Left renal pelvis (tissue), 4 donors: Measurements from ENCODE around the gene CCL3. TPM values are rescaled to one million over a fixed set of nuclear protein-coding genes. Genes with fewer than 3 reads are reported as not detected.
"Not testable (repeated sequence)": the region's sequence is repeated elsewhere in the genome, so short reads cannot be mapped to it uniquely, and the experiment has no call there.

Experiments
- DNase-seq, 4 donors: peaks; one replicate each; pipeline ENCODE4 v3.0.0-alpha.2; 2013; ENCODE audit warnings: low read depth in 4 of 4, low spot score in 3 of 4
- polyA plus RNA-seq, 4 donors: library from polyadenylated mRNA; unstranded; fragments of 120-200 nt; gene quantifications; one replicate each; pipeline ENCODE4 v1.2.1, GENCODE V29; 2013; ENCODE audit not compliant: insufficient read length in 4 of 4

CCL3 gene
- 10 to 100 TPM in 1 of 4 donors, 1 to 10 TPM in 2, under 1 TPM in 1; 0.29 to 38.4 (median 2.1) TPM for polyA plus RNA-seq

DNA sequence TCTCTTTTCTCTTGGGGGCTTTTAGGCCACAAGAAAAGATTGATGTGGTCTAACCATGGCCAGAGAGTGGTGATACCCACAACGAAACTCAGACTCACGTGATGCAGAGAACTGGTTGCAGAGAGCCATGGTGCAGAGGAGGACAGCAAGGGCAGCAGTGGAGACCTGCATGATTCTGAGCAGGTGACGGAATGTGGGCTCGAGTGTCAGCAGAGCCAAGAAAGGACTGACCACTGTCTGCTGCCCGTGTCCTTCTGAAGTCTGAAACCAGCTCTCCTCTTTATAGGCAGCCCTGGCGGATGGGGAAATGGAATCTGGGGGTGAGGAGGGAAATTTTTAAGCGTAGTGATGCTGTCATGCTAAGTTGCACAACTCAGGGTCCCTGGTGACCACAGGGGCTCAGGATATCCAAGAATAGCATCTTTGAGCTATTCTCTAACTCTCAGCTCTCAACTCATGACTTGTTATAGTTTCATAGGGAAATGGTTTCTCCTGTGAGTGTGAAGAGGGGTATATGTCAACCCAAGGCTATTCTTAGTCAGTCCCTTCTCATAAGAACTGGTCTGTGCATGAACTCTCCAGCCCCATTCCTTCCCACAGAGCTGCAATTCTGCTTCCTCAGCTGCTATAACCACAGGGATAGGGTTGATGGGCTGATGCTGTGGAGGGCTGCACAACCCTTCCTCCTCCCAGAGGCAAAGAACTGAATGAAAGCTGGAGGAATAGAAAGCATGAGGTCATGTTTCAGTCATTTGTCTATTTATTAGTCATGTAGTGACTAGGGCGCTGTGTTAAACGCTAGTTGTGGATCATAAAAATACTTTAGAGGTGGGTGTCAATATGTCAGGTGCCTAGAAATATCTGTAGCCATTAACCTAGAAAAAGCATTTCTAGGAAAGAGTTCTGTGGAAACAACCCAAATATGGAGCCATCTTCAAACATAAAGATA, at the start of gene CCL3:
CCL3 (minus strand) TSS at position 256 of the 949 bp plus-strand sequence; CDS start at position 171, 85 bp downstream.
- no peak for DNase-seq

DNA sequence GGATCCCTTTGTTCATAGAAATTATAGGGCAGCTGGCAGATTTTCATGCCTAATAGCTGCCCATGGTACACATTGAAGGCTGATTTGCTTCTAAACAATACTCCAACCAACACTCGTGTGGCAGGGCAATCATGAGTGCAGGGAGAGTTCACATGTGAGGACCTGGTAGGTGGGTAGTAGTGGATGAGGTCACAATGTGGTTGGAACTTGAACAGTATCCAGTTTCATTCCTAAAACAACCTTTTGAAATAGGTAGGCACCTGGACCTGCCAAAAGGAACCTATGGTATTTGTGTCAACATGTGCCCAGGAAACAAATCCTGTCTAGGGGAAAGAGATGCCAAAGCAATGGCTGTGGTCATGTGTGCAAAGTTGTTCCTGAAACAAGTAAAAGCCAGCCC, 46.5 kb upstream of the CCL3 start:
- DNase-seq: no peak

DNA sequence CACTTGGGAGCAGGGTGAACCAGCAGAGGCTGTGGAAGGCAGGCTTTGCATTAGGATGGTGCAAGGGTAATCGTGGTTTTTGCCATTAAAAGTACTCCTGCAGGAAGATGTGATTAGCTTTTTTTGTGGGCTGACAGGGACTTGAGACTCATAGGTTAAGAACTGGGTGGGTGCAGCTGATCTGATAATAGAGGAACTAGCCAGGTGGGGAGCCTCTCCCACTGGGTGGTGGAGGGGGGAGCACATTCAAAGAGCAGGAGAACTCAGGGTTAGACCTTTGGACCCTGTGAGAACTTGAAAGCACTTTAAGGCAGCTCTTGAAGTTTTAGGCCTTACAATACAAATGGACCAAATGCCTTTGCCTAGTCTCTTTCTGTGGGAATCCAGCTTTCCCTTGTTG, 46.1 kb upstream of the CCL3 start:
- no peak for DNase-seq

DNA sequence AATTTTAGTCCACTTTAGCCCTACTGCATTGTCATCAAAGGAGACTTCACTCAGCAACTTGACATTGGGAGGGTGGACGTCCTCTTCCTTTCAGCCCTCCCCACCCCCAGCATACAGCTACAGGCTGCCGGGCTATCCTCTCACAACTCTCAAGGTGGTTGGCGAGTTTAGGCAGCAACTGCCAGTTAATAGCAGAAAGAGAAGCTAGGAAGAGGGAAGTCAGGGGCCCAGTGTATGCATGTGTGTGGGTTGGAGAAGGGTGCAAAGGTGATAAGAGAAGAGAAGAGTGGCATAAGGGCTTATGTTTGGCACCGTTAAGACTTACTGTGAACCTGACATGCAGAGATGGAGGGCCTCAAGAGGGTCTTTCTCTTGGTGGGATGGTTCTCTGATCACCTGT, 45.5 kb upstream of the CCL3 start:
- no peak for DNase-seq

DNA sequence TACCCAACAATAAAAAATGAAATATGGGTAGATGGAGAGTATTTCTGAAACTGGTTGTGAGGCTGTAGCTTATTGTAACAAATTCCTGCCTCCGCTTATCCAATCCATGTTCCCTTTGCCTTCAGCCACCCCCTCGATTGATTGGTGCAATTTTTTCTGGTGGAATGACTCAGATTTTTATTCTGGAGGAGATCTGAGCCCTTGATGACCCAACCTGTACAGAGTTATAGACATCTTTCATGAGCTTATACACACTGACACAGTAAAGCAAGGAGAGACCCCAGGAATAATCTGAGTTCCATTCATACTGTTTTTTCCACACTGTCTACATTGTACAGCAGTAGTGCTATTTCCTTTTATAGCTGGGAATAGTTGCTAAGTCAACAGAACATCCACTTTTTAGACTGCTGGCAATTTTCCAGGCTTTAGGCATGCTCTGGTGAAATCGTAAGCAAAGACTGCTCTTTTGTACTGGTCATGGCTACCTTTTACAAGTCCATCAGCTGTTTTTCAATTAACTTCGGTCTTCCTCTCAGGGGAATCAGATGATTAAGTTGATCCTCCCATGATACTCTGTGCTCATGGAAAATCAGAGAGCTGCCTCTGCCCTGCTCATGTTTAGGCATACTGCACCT, 43.8 kb upstream of the CCL3 start:
- peak in 3 of 4 donors; percentile 37 to 71 (median 49) for DNase-seq

DNA sequence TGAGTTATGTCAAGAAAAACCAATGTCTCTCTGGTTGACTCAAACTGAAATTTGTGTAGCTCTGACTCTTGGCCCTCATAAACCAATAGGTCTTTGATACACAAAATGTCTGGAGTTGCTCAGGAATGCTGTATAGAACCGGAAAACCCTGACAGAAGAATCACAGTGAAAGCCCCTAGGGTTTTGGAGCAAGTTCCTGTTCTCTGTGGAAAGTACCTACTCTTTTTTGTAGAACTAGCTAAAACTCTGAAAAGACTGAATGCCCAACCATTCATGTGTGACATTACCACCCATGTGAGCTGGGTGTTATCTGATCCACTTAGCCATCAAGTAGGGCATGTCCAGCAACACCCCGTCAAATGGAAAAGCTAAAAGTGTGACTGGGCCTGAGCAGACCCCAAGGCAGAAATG, 42.5 kb upstream of the CCL3 start:
- no peak for DNase-seq

DNA sequence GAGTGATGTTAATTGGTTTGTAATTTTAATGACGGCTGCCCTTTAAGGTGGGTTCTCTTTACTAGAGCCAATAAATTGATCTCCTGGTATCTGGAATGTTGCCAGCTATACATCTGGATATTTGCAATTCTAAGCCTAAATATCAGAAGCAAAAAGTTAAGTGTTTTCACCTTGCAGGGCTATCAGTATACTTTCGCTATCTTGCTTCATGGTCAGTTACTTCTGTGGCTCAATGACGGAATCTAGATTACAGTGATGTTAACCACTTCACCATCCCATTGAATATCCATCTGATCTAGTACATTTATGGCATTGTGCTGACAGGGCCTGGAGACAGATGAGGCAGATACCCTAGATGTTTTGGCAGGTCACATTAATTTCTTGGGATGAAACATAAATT, 42.0 kb upstream of the CCL3 start:
- DNase-seq: no peak

DNA sequence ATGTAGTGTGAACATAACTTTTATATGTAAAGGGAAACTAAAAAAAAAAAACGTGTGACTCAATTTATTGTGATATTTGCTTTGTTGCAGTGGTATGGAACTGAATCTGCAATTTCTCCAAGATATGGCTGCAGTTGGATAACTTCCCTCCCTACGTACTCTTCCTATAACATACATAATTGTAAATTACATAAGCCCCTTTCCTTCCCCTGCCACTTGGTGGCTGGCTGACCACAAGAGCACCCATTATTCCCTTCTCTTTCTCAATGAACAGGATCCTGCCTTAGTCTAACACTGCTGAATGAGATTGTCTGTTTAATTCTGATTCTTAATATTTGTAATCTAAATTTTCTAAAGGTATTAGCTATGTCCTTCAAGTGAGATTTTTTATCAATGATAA, 41.5 kb upstream of the CCL3 start:
- DNase-seq: no peak

DNA sequence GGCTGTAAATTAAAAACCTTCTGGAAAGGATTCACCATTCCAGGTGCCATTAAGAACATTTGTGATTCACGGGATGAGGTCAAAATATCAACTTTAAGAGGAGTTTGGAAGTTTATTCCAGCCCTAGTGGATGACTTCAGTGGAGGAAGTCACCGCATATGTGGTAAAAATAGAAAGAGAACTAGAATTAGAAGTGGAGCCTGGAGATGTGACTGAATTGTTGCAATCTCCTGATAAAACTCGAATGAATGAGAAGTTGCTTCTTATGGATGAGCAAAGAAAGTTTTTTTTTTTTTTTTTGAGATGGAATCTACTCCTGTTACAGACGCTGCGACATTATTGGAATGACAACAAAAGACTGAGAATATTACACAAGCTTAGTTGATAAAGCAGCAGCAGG, 40.4 kb upstream of the CCL3 start:
- DNase-seq: no peak

DNA sequence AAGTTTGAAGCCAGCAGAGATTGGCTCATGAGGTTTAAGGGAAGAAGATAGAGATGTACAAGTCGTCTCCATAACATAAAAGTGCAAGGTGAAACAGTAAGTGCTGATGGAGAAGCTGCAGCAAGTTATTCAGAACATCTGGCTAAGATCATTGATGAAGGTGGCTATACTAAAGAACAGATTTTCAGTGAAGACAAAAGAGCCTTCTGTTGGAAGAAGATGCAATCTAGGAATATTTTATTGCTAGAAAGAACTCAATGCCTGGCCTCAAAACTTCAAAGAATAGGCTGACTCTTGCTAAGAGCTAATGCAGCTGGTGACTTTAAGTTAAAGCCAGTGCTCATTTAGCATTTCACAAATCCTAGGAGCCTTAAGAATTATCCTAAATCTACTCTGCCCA, 39.7 kb upstream of the CCL3 start:
- no peak for DNase-seq

DNA sequence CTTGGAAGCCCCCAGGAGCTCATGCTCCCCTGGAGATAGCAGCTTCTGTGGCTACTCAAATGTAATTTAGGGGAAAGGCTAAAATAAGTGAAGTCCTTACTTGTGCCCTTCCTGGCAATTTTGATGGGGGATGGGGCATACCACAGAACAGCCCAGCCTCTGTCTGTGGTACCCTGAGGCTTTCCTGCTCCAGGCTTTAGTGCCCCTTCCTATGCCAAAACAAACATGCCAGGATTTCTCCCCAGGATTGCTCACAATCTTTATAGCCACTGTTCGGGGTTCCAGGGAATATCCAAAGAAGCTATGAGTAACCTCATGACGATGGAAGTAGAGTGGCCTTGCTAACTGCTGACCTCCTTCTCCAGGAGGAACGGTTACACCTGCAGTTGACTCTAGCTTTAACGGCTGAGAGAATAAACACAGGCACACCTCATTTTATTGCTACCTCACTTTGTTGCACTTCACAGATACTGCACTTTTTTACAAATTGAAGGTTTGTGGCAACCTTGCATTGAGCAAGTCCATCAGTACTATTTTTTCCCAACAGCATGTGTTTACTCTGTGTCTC, 38.6 kb upstream of the CCL3 start:
- no peak for DNase-seq

DNA sequence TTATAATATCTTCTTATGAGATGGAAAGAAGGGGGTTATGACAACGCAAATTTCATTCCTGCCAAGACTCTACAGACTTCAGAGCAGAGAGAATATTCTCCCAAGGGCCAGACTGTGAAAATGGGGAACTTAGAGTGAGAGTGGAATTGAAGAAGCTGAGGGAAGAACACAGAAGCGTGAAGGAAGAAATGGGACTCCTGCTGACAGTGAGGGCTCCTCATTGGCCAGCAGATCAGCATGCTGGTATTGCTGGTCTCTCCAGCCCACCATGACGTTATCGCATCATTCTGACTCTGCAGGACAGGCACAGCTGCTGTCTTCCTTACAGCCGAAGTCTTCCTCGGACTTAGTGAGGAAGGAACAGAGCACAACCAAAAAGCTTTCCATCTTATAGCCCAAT, 38.0 kb upstream of the CCL3 start:
- no peak for DNase-seq

DNA sequence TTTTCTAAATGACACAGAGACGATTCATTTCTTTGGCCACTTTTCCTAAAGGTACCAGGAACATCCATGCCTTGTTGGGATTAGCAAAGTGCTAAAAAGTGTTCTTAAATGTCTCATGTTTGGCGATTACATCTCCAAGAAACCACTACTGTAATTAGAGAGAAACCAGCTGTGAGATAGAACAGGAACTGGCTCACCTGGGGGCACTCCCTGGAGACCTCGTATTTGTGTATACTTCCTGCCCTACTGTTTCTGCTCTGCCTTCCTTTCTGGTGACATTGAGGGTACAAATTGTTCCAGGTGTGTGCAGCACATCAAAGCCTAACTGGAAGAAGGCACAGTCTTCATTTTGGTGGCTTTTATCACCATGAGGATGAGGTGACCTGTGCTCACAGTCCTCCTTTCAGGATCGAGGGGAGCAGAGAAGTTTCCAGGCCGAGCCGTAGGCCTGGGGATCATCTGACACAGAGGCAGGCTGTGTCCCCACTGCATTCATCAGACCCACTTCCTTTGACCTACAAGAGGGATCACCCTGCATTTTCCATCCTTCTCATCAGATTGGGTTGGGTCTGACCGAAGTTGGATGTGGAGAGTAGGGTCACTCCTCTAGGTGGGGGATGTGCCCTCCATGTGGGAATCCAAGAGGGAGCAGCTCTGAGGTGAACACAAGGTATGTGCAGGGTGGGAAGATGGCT, 37.4 kb upstream of the CCL3 start:
- no peak for DNase-seq

DNA sequence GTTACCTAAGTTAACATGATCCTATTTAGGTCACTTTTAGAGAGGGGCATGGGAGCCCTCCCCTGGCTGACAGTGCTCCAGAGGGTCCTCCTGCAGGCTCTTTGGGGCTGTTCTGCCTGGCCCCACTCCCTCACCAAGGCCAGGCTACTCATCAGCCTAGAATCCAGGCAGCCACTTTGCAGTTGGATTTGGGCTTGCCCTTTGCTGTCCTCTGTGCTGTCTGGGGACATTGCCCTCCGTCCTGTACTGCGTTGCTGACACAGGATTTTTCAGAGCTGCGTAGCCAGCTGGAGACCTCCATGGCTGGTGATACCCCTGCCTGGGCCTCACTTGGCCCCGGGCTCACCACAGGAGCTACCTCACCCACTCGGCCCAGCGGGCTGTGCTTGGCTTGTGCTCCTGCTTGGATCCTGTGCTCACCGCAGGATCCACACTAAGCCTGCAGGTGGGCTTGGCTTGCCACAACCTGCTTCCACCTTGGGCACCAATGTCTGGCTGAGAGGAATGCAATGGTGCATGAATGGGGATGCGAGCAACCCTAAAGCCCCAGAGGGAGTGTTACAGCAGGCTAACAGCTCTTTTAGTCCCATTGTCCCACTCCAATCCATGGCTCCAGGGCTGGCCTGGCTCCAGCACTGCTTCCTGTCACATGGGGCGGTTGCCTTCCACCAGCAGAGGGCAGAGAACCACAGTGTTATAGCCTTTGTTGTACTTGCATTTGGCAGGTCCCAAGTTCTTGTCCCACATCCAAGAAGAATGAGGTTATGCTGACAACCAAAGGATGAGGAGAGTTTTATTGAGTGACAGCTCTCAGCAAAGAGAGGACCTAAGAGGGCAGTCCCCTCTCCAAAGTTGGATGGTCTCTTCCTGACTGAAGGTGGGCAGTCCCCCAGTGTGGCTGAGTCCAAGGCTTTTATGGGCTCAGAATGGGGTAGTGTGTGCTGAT, 35.2 kb upstream of the CCL3 start:
- no peak for DNase-seq

DNA sequence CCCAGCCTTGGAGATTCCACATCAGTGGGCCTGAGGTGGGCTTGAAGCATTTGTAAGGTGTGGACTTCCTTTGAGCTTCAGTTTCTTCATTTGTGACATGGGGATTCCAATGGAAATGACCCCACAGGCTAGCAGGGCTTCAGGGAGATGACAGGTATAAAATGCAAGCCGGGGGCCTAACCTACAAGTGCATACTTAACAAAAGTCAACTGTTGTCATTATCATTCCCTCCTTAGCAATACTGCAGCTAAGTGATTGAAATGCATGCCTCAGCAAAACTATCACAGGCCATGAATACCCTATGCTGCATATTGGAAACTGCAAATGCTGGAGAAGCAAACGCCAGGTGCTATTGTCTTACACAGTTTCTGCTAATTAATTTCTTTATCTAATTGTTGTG, 33.5 kb upstream of the CCL3 start:
- DNase-seq: no peak

DNA sequence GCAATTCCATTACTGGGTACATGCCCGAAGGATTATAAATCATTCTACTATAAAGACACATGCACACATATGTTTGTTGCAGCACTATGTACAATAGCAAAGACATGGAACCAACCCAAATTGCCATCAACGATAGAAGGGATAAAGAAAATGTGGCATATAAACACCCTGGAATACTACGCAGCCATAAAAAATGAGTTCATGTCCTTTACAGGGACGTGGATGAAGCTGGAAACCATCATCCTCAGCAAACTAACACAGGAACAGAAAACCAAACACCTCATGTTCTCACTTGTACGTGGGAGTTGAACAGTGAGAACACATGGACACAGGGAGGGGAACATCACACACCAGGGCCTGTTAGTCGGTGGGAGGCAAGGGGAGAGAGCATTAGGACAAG, 31.2 kb upstream of the CCL3 start:
- not testable (repeated sequence) for DNase-seq

DNA sequence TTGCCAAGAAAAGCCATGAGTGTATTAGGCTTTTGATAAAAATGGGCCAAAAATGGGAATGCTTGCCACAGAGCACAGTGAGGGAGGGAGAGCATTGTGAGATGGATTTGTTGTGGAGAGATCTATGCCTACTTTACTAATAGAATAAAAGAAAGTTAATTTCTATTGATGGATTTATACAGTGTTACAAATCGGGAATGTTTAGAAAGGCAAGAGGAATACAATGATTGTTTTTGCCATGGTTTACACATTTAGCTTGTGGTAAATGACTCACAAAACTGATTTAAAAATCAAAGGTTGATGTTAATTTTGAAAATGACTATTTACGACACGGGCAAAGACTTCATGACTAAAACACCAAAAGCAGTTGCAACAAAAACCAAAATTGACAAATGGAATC, 30.3 kb upstream of the CCL3 start:
- DNase-seq: no peak

DNA sequence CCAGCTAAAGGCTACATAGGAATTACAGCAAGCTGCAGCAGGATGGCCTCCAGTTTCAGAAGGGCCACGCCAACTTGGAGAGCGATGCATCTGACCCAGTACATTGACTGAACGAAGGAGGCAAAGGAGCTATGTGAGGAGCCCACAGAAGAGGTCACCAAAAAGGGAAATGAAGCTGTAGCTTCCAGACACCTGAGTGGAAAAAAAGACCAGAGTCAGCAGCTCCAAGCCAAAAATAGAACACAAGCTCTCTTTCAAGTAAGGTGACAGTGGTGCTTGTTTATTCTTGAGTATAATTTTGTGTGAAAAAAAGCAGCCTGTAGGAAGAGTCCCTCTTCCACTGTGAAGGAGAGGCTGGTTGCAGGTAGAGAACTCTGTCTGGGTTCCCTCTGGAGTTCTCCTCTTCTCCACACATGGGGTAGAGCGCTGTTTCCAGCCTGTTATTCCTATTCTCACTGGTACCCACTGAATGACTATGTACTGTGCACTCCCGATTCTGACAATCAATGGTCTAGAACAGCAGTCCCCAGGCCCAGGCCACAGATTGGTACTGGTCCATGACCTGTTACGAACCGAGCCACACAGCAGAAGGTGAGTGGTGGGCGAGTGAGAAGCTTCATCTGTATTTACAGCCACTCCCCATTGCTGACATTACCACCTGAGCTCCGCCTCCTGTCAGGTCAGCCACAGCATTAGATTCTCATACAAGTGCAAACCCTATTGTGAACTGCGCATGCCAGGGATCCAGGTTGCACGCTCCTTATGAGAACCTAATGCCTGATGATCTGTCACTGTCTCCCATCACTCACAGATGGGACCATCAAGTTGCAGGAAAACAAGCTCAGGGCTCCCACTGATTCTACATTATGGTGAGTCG, 28.8 kb upstream of the CCL3 start:
- DNase-seq: no peak
